B cell (primary cell): ENCODE results near the gene SLC35A3. TPM values are rescaled to one million over a fixed set of nuclear protein-coding genes. Genes with fewer than 3 reads are reported as not detected.

Experiments
- ATAC-seq: fragments of 200-7000 bp; cut with Tn5 transposase; one replicate; pipeline ENCODE4 v1.10.0; 2021; ENCODE audit warnings: low read depth, mild to moderate bottlenecking, moderate number of reproducible peaks, moderate library complexity
- CTCF ChIA-PET: fragments of 350-600 bp; sonication (Branson Sonifier 250); formaldehyde crosslinking; loops from one replicate; lab custom pipeline; 2021; ENCODE audit warnings: antibody characterized with exemption, inconsistent platforms; lab: Charles Lee
- POLR2A ChIA-PET: fragments of 350-600 bp; sonication (Branson Sonifier 250); formaldehyde crosslinking; loops from one replicate; lab custom pipeline; 2021; ENCODE audit warnings: antibody characterized with exemption; lab: Charles Lee
- DNase-seq: peaks from one replicate; pipeline ENCODE4 v3.0.0; 2013
- H2AFZ ChIP-seq: 2 replicates; pipeline ENCODE4 v1.6.1; 2012; ENCODE audit warnings: mild to moderate bottlenecking, low read depth, low read length; ENCODE audit not compliant: insufficient read depth, poor library complexity, severe bottlenecking
- H3K27ac ChIP-seq, 2 donors: 1 replicate in 1 of 2; 2 replicates in 1 of 2; pipeline ENCODE4 v1.5.1; 2012 to 2013; ENCODE audit warnings: low read length in 2 of 2, mild to moderate bottlenecking in 2 of 2, moderate library complexity in 1 of 2
- H3K27me3 ChIP-seq, 4 experiments: fragments of 200-600 bp in 1 of 4; sonication (generic) in 1 of 4; replicated peaks in 1 of 4; 1 replicate in 2 of 4; 2 replicates in 2 of 4; pipeline versions ENCODE4 v1.6.1 to v1.7.0; 2013 to 2016; ENCODE audit warnings: low read length in 3 of 4, mild to moderate bottlenecking in 2 of 4, mixed read lengths in 1 of 4, moderate library complexity in 1 of 4; ENCODE audit not compliant: insufficient read depth in 4 of 4, control insufficient read depth in 3 of 4; ENCODE audit errors: control extremely low read depth in 1 of 4
- H3K36me3 ChIP-seq, 2 experiments: replicated peaks in 1 of 2; 1 replicate in 1 of 2; 2 replicates in 1 of 2; pipeline versions ENCODE4 v1.6.1 to v1.7.1; 2013; ENCODE audit warnings: low read length in 1 of 2; ENCODE audit not compliant: insufficient read depth in 2 of 2, control insufficient read depth in 1 of 2; ENCODE audit errors: control extremely low read depth in 1 of 2, extremely low read depth in 1 of 2
- H3K4me1 ChIP-seq, 2 donors: fragments of 200-600 bp in 1 of 2; sonication (generic) in 1 of 2; 1 replicate in 1 of 2; 2 replicates in 1 of 2; pipeline versions ENCODE4 v1.5.1 to v1.6.1; 2013 to 2017; ENCODE audit warnings: low read length in 2 of 2; ENCODE audit not compliant: control insufficient read depth in 2 of 2, insufficient read depth in 2 of 2
- H3K4me2 ChIP-seq: replicated peaks from 2 replicates; pipeline ENCODE3; 2012; ENCODE audit warnings: mild to moderate bottlenecking, low read depth, low read length; ENCODE audit not compliant: poor library complexity, severe bottlenecking
- H3K4me3 ChIP-seq, 5 experiments: fragments of 200-600 bp in 1 of 5; sonication (generic) in 1 of 5; 1 replicate in 3 of 5; 2 replicates in 2 of 5; pipeline versions ENCODE4 v1.5.1 to v1.7.0; 2011 to 2016; ENCODE audit warnings: low read length in 4 of 5, mild to moderate bottlenecking in 4 of 5, low read depth in 2 of 5, control low read depth in 1 of 5, moderate library complexity in 1 of 5; ENCODE audit not compliant: insufficient read depth in 1 of 5; ENCODE audit errors: control extremely low read depth in 1 of 5, extremely low read depth in 1 of 5
- H3K79me2 ChIP-seq: fragments of 200-600 bp; sonication (generic); one replicate; pipeline ENCODE4 v1.6.0; 2016; ENCODE audit warnings: low read length; ENCODE audit not compliant: control insufficient read depth, insufficient read depth
- H3K9ac ChIP-seq: fragments of 200-600 bp; sonication (generic); 2 replicates; pipeline ENCODE4 v1.6.1; 2017; ENCODE audit warnings: mild to moderate bottlenecking, low read length, moderate library complexity
- H3K9me3 ChIP-seq, 3 donors: one replicate each; pipeline versions ENCODE4 v1.6.1 to v1.7.1; 2013; ENCODE audit warnings: low read length in 2 of 3; ENCODE audit not compliant: control insufficient read depth in 2 of 3, insufficient read depth in 1 of 3; ENCODE audit errors: control extremely low read depth in 1 of 3
- H4K20me1 ChIP-seq: 2 replicates; pipeline ENCODE4 v1.6.0; 2012; ENCODE audit warnings: mild to moderate bottlenecking, low read length; ENCODE audit not compliant: insufficient read depth, control insufficient read depth, poor library complexity, severe bottlenecking
- H3K27ac Mint-ChIP-seq: one replicate; pipeline ENCODE4 v1.8.0; 2021; ENCODE audit warnings: mixed read lengths
- H3K27me3 Mint-ChIP-seq: one replicate; pipeline ENCODE4 v1.8.0; 2021; ENCODE audit warnings: mixed read lengths
- H3K4me1 Mint-ChIP-seq: one replicate; pipeline ENCODE4 v1.8.0; 2021; ENCODE audit warnings: mixed read lengths
- H3K4me3 Mint-ChIP-seq: one replicate; pipeline ENCODE4 v1.8.0; 2021; ENCODE audit warnings: mixed read lengths
- H3K9me3 Mint-ChIP-seq: one replicate; pipeline ENCODE4 v1.8.0; 2022; ENCODE audit warnings: mixed read lengths; ENCODE audit not compliant: insufficient read depth
- CTCF ChIP-seq: fragments of 200-600 bp; IDR thresholded peaks from one replicate; pipeline ENCODE4 v1.8.0; 2022; ENCODE audit warnings: antibody characterized with exemption, mild to moderate bottlenecking
- EZH2 ChIP-seq: IDR thresholded peaks from 2 replicates; pipeline ENCODE4 v1.6.1; 2012; ENCODE audit warnings: borderline replicate concordance, low read depth, mild to moderate bottlenecking, moderate library complexity, low read length; ENCODE audit not compliant: insufficient read depth, poor library complexity, severe bottlenecking
- WGBS: methylation state at CpG from one replicate; pipeline ENCODE4 v1.1.5; 2013; ENCODE audit warnings: missing lambda C conversion rate; ENCODE audit not compliant: insufficient coverage; 5-methylcytosine and 5-hydroxymethylcytosine counted together
- intact Hi-C: fragments of 100-400 bp; cut with micrococcal nuclease; formaldehyde crosslinking; loops from one replicate; pipeline ENCODE4 v1.10.0; 2022
- polyA plus RNA-seq: library from polyadenylated mRNA; depleted of rRNA; stranded (reverse); fragments of >200 nt; gene quantifications from 2 replicates; pipeline ENCODE4 v1.2.3, GENCODE V29; 2012
- total RNA-seq, 2 donors: library from RNA; stranded (reverse); fragments of 120-200 nt in 1 of 2; gene quantifications; 1 replicate in 1 of 2; 2 replicates in 1 of 2; pipeline versions ENCODE4 v1.2.3 to v1.2.4, GENCODE V29; 2013 to 2022

SLC35A3 gene
- total and polyA plus RNA-seq, 2 donors (not counting 1 experiment from before 2014, with no cell fraction given), result 10.7 to 30.2 TPM

- H3K27me3 ChIP-seq, result no peaks in the 10 kb centered on the region
- H3K4me1 ChIP-seq, result peaks cover 18 to 19% of the 10 kb centered on the region in 2 donors
- TF ChIP-seq EZH2 (no peak), CTCF (no peak)
- no peak overlapping the region for H3K9ac ChIP-seq
- ChIA-PET POLR2A (no interaction called here), CTCF (interaction anchor here (1.2 kb wide), 1 partner anchor 407 kb away, joined by 5 read pairs; no protein-coding TSS in a partner anchor)
- DNase-seq (no peak), ATAC-seq (no peak)
- H4K20me1 ChIP-seq, result peaks cover 33% of the 10 kb centered on the region
- H3K79me2 ChIP-seq, result peaks cover 96% of the 10 kb centered on the region
- H3K27ac ChIP-seq, result no peak overlapping the region
- Mint-ChIP-seq H3K4me1 (peaks cover 34% of the 10 kb centered on the region), H3K4me3 (no peak overlapping the region), H3K9me3 (no peaks in the 10 kb centered on the region), H3K27ac (no peak overlapping the region), H3K27me3 (no peaks in the 10 kb centered on the region)
- H3K9me3 ChIP-seq, result no peaks in the 10 kb centered on the region
- no peak overlapping the region for H3K4me3 ChIP-seq
- intact Hi-C loops, result no loop called here
- H3K4me2 ChIP-seq, result no peak overlapping the region
- H3K36me3 ChIP-seq, result peaks cover 2 to 6% of the 10 kb centered on the region in 2 experiments
- WGBS, result no CpG with 5 or more reads among the region's 1 CpG
- no peak overlapping the region for H2AFZ ChIP-seq
Observed at GRCh38 chr1:100051893-100052292, 82.1 kb downstream of the SLC35A3 start.

GRCh38 chr1:100053119-100053518 is 83.3 kb downstream of the SLC35A3 start:
- TF ChIP-seq CTCF (no peak), EZH2 (no peak)
- no peak overlapping the region for H3K27ac ChIP-seq
- CTCF ChIA-PET, result interaction anchor here (0.7 kb wide), 1 partner anchor 76 kb away, joined by 4 read pairs; no protein-coding TSS in a partner anchor
- H3K27ac Mint-ChIP-seq, result no peak overlapping the region
- POLR2A ChIA-PET, result no interaction called here
- no peak overlapping the region for H3K4me3 ChIP-seq
- no peaks in the 10 kb centered on the region for H3K27me3 Mint-ChIP-seq
- H3K4me2 ChIP-seq, result no peak overlapping the region
- no peaks in the 10 kb centered on the region for H3K9me3 ChIP-seq
- ATAC-seq, result no peak
- H2AFZ ChIP-seq, result no peak overlapping the region
- no peak for DNase-seq
- peaks cover 2 to 12% of the 10 kb centered on the region in 2 experiments for H3K36me3 ChIP-seq
- H3K9ac ChIP-seq, result no peak overlapping the region
- intact Hi-C loops, result no loop called here
- peaks cover 96% of the 10 kb centered on the region for H3K79me2 ChIP-seq
- H3K9me3 Mint-ChIP-seq, result no peaks in the 10 kb centered on the region
- H3K4me3 Mint-ChIP-seq, result no peak overlapping the region
- H4K20me1 ChIP-seq, result peaks cover 41% of the 10 kb centered on the region
- H3K4me1 Mint-ChIP-seq, result peaks cover 25% of the 10 kb centered on the region
- H3K4me1 ChIP-seq, result peaks cover 7 to 8% of the 10 kb centered on the region in 2 donors
- H3K27me3 ChIP-seq, result no peaks in the 10 kb centered on the region
